22Rv1 (cell line): ENCODE measurements around the gene SNX9.

Source experiments
- ZFX ChIP-seq: fragments of 450-650 bp; IDR thresholded peaks from 2 replicates; pipeline ENCODE4 v1.6.1; 2017; ENCODE audit warnings: antibody characterized with exemption, borderline replicate concordance
- TF ChIP-seq, protein P1 (sequence below): fragments of 450-650 bp; IDR thresholded peaks from 2 replicates; pipeline ENCODE4 v1.5.1; 2017; ENCODE audit warnings: mild to moderate bottlenecking

GRCh38 chr6:157812425-157813171 is 10.4 kb upstream of the SNX9 start:
- TF ChIP-seq, protein P1, sequence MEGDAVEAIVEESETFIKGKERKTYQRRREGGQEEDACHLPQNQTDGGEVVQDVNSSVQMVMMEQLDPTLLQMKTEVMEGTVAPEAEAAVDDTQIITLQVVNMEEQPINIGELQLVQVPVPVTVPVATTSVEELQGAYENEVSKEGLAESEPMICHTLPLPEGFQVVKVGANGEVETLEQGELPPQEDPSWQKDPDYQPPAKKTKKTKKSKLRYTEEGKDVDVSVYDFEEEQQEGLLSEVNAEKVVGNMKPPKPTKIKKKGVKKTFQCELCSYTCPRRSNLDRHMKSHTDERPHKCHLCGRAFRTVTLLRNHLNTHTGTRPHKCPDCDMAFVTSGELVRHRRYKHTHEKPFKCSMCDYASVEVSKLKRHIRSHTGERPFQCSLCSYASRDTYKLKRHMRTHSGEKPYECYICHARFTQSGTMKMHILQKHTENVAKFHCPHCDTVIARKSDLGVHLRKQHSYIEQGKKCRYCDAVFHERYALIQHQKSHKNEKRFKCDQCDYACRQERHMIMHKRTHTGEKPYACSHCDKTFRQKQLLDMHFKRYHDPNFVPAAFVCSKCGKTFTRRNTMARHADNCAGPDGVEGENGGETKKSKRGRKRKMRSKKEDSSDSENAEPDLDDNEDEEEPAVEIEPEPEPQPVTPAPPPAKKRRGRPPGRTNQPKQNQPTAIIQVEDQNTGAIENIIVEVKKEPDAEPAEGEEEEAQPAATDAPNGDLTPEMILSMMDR, result no peak
- no peak for TF ChIP-seq ZFX
